Panc1 (cell line): ENCODE measurements around the gene VWDE. TPM values are rescaled to one million over a fixed set of nuclear protein-coding genes. Genes with fewer than 3 reads are reported as not detected.

Source experiments
- ATAC-seq: fragments of 200-7000 bp; cut with Tn5 transposase; 2 replicates; pipeline ENCODE4 v1.9.1; 2020; ENCODE audit warnings: mild to moderate bottlenecking, moderate library complexity
- BruUV-seq: library from RNA; stranded (reverse); fragments of 400-500 nt; replicated peaks from 2 replicates; lab custom pipeline; 2021; lab: Mats Ljungman, UMichigan
- CTCF ChIA-PET: fragments of 300-600 bp; sonication (Branson Sonifier 250); formaldehyde crosslinking; loops from one replicate; lab custom pipeline; 2022; ENCODE audit warnings: antibody characterized with exemption; lab: Charles Lee
- POLR2A ChIA-PET: fragments of 300-600 bp; sonication (Branson Sonifier 250); formaldehyde crosslinking; loops from one replicate; lab custom pipeline; 2022; ENCODE audit warnings: antibody characterized with exemption; lab: Charles Lee
- DNase-seq: peaks from one replicate; pipeline ENCODE4 v3.0.0-alpha.2; 2010; ENCODE audit warnings: low read depth, low spot score
- H3K27ac ChIP-seq: 2 replicates; pipeline ENCODE4 v1.5.1; 2011; ENCODE audit warnings: mild to moderate bottlenecking, low read length, inconsistent platforms
- H3K27me3 ChIP-seq: fragments of 200-500 bp; sonication (Bioruptor generic); 2 replicates; pipeline ENCODE4 v1.6.0; 2014; ENCODE audit warnings: low read length, inconsistent platforms; ENCODE audit not compliant: control insufficient read depth, insufficient read depth
- H3K36me3 ChIP-seq: fragments of 200-500 bp; sonication (Bioruptor generic); 2 replicates; pipeline ENCODE4 v1.5.1; 2014; ENCODE audit warnings: inconsistent platforms, mild to moderate bottlenecking, low read length, moderate library complexity; ENCODE audit not compliant: control insufficient read depth, insufficient read depth
- H3K4me1 ChIP-seq: 2 replicates; pipeline ENCODE4 v1.5.1; 2011; ENCODE audit warnings: inconsistent platforms, mild to moderate bottlenecking, low read length, moderate library complexity; ENCODE audit not compliant: control insufficient read depth, insufficient read depth
- H3K4me3 ChIP-seq, 2 experiments: 2 replicates each; pipeline ENCODE4 v1.5.1; 2011 to 2012; ENCODE audit warnings: low read depth in 2 of 2, low read length in 2 of 2, mild to moderate bottlenecking in 2 of 2, inconsistent platforms in 1 of 2, moderate library complexity in 1 of 2
- H3K9me3 ChIP-seq: fragments of 200-500 bp; sonication (Bioruptor generic); 2 replicates; pipeline ENCODE4 v1.5.1; 2014; ENCODE audit warnings: low read depth, mild to moderate bottlenecking, inconsistent platforms, low read length, moderate library complexity; ENCODE audit not compliant: control insufficient read depth, insufficient read depth
- POLR2AphosphoS5 ChIP-seq: IDR thresholded peaks from 2 replicates; pipeline ENCODE4 v1.6.1; 2012; ENCODE audit warnings: mild to moderate bottlenecking, low read depth, low read length, moderate library complexity
- REST ChIP-seq, 2 experiments: IDR thresholded peaks; 2 replicates each; pipeline ENCODE4 v1.6.1; 2011 to 2012; ENCODE audit warnings: low read depth in 2 of 2, control low read depth in 1 of 2, low read length in 1 of 2, mild to moderate bottlenecking in 1 of 2, moderate library complexity in 1 of 2; ENCODE audit not compliant: insufficient read depth in 1 of 2
- SIN3A ChIP-seq: IDR thresholded peaks from 2 replicates; pipeline ENCODE4 v1.6.1; 2012; ENCODE audit warnings: low read depth, mild to moderate bottlenecking, low read length, moderate library complexity, borderline replicate concordance; ENCODE audit not compliant: insufficient read depth
- TCF7L2 ChIP-seq: IDR thresholded peaks from 2 replicates; pipeline ENCODE4 v1.6.1; 2011; ENCODE audit warnings: mild to moderate bottlenecking, low read depth, low read length, inconsistent platforms
- in situ Hi-C: cut with HindIII; loops from 2 replicates; pipeline ENCODE4 v1.10.0; 2016; ENCODE audit warnings: low sequenced_read_pairs, low pct_unique_long_range_greater_than_20kb
- intact Hi-C: fragments of 100-400 bp; cut with micrococcal nuclease; formaldehyde crosslinking; loops from one replicate; pipeline ENCODE4 v1.10.0; 2022; ENCODE audit not compliant: unreplicated experiment
- total RNA-seq: library from RNA; stranded (reverse); gene quantifications from one replicate; pipeline ENCODE4 v1.2.1, GENCODE V29; 2021; ENCODE audit not compliant: unreplicated experiment
- TF ChIP-seq, protein P1 (sequence below): fragments of 450-650 bp; IDR thresholded peaks from 2 replicates; pipeline ENCODE4 v1.5.1; 2017; ENCODE audit warnings: mild to moderate bottlenecking

VWDE gene
- total RNA-seq, 1 experiment from 2014 or later = 8.5 TPM

GRCh38 chr7:12294701-12295100 lies 109.0 kb downstream of the VWDE start:
- TF ChIP-seq TCF7L2 = no peak
- TF ChIP-seq, protein P1, sequence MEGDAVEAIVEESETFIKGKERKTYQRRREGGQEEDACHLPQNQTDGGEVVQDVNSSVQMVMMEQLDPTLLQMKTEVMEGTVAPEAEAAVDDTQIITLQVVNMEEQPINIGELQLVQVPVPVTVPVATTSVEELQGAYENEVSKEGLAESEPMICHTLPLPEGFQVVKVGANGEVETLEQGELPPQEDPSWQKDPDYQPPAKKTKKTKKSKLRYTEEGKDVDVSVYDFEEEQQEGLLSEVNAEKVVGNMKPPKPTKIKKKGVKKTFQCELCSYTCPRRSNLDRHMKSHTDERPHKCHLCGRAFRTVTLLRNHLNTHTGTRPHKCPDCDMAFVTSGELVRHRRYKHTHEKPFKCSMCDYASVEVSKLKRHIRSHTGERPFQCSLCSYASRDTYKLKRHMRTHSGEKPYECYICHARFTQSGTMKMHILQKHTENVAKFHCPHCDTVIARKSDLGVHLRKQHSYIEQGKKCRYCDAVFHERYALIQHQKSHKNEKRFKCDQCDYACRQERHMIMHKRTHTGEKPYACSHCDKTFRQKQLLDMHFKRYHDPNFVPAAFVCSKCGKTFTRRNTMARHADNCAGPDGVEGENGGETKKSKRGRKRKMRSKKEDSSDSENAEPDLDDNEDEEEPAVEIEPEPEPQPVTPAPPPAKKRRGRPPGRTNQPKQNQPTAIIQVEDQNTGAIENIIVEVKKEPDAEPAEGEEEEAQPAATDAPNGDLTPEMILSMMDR = no peak
- in situ Hi-C loops = no loop called here
- POLR2A ChIA-PET = no interaction called here
- H3K9me3 ChIP-seq = peaks cover 10% of the 10 kb centered on the region
- intact Hi-C loops = no loop called here
- CTCF ChIA-PET = interaction anchor here (0.6 kb wide), 1 partner anchor 217 kb away, joined by 11 read pairs; no protein-coding TSS in a partner anchor
- no peaks in the 10 kb centered on the region for H3K4me1 ChIP-seq
- ATAC-seq (no peak), DNase-seq (no peak)
- BruUV-seq = no TSS peak
- H3K27ac ChIP-seq = no peak overlapping the region
- no peaks in the 10 kb centered on the region for H3K36me3 ChIP-seq
- H3K4me3 ChIP-seq = no peak overlapping the region
- no peaks in the 10 kb centered on the region for H3K27me3 ChIP-seq

- no peak overlapping the region for H3K4me3 ChIP-seq
- H3K27me3 ChIP-seq = no peaks in the 10 kb centered on the region
- no TSS peak for BruUV-seq
- POLR2A ChIA-PET = no interaction called here
- peaks cover 18% of the 10 kb centered on the region for H3K9me3 ChIP-seq
- ATAC-seq (no peak), DNase-seq (no peak)
- H3K4me1 ChIP-seq = no peaks in the 10 kb centered on the region
- CTCF ChIA-PET = interaction anchor here (0.6 kb wide), 1 partner anchor 14 kb away, joined by 4 read pairs; no protein-coding TSS in a partner anchor
- H3K27ac ChIP-seq = no peak overlapping the region
- TF ChIP-seq TCF7L2 (no peak), SIN3A (no peak), REST (IDR thresholded peaks at IDR 0.05; ENCODE audit: insufficient read depth in 1 of 2, low read depth in 2 of 2, low read length in 1 of 2) (no peak)
- TF ChIP-seq, protein P1 = peak; percentile 38
- intact Hi-C loops = no loop called here
- in situ Hi-C loops = no loop called here
- H3K36me3 ChIP-seq = no peaks in the 10 kb centered on the region
Observed at GRCh38 chr7:12291870-12292269, 111.8 kb downstream of the VWDE start.

DNA sequence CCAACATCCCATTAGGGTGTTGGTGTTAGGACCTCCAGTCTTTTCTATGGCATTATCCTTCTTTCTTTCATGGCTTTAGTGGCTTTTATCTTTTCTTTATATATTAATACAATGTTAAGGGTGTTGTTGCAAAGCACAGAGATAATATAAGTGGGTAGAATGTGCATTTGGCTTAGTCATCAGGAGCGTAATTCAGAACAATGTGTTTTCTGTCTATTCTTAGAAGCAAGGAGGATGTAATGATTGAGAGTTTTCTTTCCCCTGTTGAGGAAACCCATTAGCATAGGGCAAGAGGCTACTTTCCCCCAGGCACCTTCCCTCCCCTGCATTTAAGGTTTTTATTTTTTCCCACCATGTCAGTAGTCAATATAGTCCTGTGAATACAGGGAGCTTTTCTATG lies 112.9 kb downstream of the VWDE start:
- H3K27ac ChIP-seq = no peak overlapping the region
- no peaks in the 10 kb centered on the region for H3K27me3 ChIP-seq
- no peaks in the 10 kb centered on the region for H3K4me1 ChIP-seq
- H3K36me3 ChIP-seq = no peaks in the 10 kb centered on the region
- no peak overlapping the region for H3K4me3 ChIP-seq
- in situ Hi-C loops (no loop called here), intact Hi-C loops (no loop called here)
- BruUV-seq = no TSS peak
- no peak for TF ChIP-seq POLR2AphosphoS5
- TF ChIP-seq, protein P1 = no peak
- TF ChIP-seq REST (IDR thresholded peaks at IDR 0.05; ENCODE audit: insufficient read depth in 1 of 2, low read depth in 2 of 2, low read length in 1 of 2) = no peak
- TF ChIP-seq SIN3A = no peak
- TF ChIP-seq TCF7L2 = no peak
- POLR2A ChIA-PET = no interaction called here
- CTCF ChIA-PET = no interaction called here
- DNase-seq = no peak
- no peak for ATAC-seq
- peaks cover 18% of the 10 kb centered on the region for H3K9me3 ChIP-seq
